Mononuclear cell (primary cell): ENCODE data around the gene BSN. TPM values are rescaled to one million over a fixed set of nuclear protein-coding genes. Genes with fewer than 3 reads are reported as not detected.

Experiments
- H3K27me3 ChIP-seq: 2 replicates; pipeline ENCODE4 v1.6.0; 2011; ENCODE audit warnings: low read length, control low read depth; ENCODE audit not compliant: insufficient read depth
- H3K4me1 ChIP-seq: 2 replicates; pipeline ENCODE4 v1.5.1; 2011; ENCODE audit warnings: mild to moderate bottlenecking, low read length, control low read depth; ENCODE audit not compliant: insufficient read depth
- H3K4me3 ChIP-seq: 2 replicates; pipeline ENCODE4 v1.5.1; 2011; ENCODE audit warnings: mild to moderate bottlenecking, low read length, moderate library complexity
- H3K9me3 ChIP-seq: 2 replicates; pipeline ENCODE4 v1.5.1; 2011; ENCODE audit warnings: low read depth, mild to moderate bottlenecking, control low read depth, low read length
- total RNA-seq: library from RNA; depleted of rRNA; stranded (reverse); fragments of >200 nt; gene quantifications from one replicate; pipeline ENCODE4 v1.2.3, GENCODE V29; 2012

The BSN gene
- total RNA-seq, 1 donor, result under 0.01 TPM

- H3K27me3 ChIP-seq, result no peaks in the 10 kb centered on the region
- H3K4me1 ChIP-seq, result no peaks in the 10 kb centered on the region
- H3K4me3 ChIP-seq, result no peak overlapping the region
- H3K9me3 ChIP-seq, result no peaks in the 10 kb centered on the region
Measured at GRCh38 chr3:49646236-49646635, 92.0 kb downstream of the BSN start.

- H3K4me1 ChIP-seq, result no peaks in the 10 kb centered on the region
- no peaks in the 10 kb centered on the region for H3K9me3 ChIP-seq
- no peak overlapping the region for H3K4me3 ChIP-seq
- H3K27me3 ChIP-seq, result no peaks in the 10 kb centered on the region
Measured at GRCh38 chr3:49647741-49648140, 93.5 kb downstream of the BSN start.

DNA sequence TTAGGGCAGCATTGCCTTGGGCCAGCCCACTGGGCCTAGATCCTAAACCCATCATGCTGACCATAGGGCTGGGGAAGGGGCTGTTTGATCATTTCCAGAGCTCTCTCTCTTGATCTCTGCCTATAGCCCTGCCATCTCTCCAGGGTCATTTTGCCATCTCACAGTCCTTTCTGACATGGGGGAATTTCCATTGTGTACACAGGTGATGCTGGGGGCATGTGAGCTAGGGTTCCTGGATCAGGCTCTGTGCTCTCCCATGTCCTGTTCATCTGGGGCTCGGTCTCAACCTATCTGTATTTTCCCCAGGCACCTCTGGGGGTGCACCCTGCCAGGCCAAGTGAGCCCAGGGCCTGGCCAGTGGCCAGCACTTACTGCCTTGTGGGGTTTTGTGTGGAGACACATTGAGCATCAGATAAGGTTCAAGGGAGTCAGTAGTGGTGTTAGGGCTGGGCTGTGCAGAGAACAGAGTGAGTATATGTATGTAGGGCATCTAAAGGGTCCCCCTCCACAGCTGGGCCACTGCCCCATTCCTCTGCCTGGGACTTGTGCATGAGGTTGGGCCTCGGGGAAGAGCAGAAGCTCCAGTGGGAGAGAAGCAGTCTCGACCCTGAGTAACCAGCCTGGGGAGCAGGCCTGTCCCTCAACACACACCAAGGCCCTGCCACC is 94.2 kb downstream of the BSN start:
- Histone ChIP-seq H3K27me3 (no peaks in the 10 kb centered on the region), H3K9me3 (no peaks in the 10 kb centered on the region), H3K4me1 (no peaks in the 10 kb centered on the region), H3K4me3 (no peak overlapping the region)

- H3K4me3 ChIP-seq, result no peak overlapping the region
- no peaks in the 10 kb centered on the region for H3K9me3 ChIP-seq
- H3K4me1 ChIP-seq, result no peaks in the 10 kb centered on the region
- H3K27me3 ChIP-seq, result no peaks in the 10 kb centered on the region
Measured at GRCh38 chr3:49649576-49649975, 95.3 kb downstream of the BSN start.

DNA sequence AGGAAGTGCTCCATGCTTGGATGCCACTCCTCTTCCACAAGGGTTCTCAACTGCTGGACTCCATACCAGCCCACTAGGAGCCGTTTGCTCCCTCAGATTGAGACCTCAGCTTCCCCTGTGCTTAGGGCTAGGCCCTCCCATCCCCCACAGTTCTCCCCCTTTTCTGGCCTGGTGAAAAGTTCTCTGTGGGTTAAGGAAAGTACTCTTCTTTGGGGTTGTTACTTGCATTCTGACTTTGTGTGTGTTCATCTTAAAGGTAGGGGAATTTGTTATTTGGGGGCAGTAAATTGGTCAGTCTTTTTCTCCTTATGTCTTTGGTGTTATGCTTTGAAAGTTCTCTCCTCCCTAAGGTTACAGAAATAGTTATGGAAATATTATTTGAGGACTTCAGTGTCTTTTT is 95.9 kb downstream of the BSN start:
- no peaks in the 10 kb centered on the region for H3K9me3 ChIP-seq
- no peaks in the 10 kb centered on the region for H3K27me3 ChIP-seq
- H3K4me3 ChIP-seq, result no peak overlapping the region
- H3K4me1 ChIP-seq, result no peaks in the 10 kb centered on the region

DNA sequence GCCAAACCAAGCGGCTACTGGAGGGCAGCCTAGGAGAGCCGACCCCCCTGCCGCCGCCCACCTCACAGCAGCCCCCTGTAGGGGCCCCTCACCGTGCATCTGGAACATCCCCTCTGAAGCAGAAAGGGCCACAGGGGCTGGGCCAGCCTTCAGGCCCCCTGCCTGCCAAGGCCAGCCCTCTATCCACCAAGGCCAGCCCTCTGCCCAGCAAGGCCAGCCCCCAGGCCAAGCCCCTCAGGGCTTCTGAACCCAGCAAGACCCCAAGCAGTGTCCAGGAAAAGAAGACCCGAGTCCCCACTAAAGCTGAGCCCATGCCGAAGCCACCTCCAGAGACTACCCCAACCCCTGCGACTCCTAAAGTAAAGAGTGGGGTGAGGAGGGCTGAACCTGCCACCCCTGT is 96.4 kb downstream of the BSN start:
- Histone ChIP-seq H3K9me3 (no peaks in the 10 kb centered on the region), H3K4me1 (no peaks in the 10 kb centered on the region), H3K4me3 (no peak overlapping the region), H3K27me3 (no peaks in the 10 kb centered on the region)

- Histone ChIP-seq H3K9me3 (no peaks in the 10 kb centered on the region), H3K4me1 (no peaks in the 10 kb centered on the region), H3K4me3 (no peak overlapping the region)
Measured at GRCh38 chr3:49652218-49652902, 98.1 kb downstream of the BSN start.

DNA sequence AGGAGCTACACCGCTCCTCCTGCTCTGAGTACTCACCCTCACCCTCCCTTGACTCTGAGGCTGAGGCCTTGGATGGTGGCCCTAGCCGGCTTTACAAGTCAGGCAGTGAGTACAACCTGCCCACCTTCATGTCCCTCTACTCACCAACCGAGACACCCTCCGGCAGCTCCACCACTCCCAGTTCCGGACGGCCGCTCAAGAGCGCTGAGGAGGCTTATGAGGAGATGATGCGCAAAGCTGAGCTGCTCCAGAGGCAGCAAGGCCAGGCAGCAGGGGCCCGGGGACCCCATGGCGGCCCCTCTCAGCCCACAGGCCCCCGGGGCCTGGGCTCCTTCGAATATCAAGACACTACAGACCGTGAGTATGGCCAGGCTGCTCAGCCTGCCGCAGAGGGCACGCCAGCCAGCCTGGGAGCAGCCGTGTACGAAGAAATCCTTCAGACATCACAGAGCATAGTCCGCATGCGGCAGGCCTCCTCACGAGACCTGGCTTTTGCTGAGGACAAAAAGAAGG is 98.7 kb downstream of the BSN start:
- no peak overlapping the region for H3K4me3 ChIP-seq
- H3K4me1 ChIP-seq, result no peaks in the 10 kb centered on the region
- no peaks in the 10 kb centered on the region for H3K9me3 ChIP-seq
- no peaks in the 10 kb centered on the region for H3K27me3 ChIP-seq

More at GRCh38 chr3:49652218-49652902, 98.1 kb downstream of the BSN start:
- no peaks in the 10 kb centered on the region for H3K27me3 ChIP-seq

DNA sequence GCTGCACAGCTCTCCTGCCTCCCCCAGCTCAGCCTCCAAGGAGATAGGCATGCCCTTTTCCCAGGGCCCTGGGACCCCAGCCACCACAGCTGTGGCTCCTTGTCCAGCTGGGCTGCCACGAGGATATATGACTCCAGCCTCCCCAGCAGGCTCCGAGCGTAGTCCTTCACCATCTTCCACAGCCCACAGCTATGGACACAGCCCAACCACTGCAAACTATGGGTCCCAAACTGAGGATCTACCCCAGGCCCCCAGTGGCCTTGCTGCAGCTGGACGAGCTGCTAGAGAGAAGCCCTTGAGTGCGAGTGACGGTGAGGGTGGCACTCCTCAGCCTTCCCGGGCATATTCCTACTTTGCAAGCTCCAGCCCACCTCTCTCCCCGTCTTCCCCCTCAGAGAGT is 99.3 kb downstream of the BSN start:
- Histone ChIP-seq H3K4me1 (no peaks in the 10 kb centered on the region), H3K9me3 (no peaks in the 10 kb centered on the region), H3K4me3 (no peak overlapping the region), H3K27me3 (no peaks in the 10 kb centered on the region)

DNA sequence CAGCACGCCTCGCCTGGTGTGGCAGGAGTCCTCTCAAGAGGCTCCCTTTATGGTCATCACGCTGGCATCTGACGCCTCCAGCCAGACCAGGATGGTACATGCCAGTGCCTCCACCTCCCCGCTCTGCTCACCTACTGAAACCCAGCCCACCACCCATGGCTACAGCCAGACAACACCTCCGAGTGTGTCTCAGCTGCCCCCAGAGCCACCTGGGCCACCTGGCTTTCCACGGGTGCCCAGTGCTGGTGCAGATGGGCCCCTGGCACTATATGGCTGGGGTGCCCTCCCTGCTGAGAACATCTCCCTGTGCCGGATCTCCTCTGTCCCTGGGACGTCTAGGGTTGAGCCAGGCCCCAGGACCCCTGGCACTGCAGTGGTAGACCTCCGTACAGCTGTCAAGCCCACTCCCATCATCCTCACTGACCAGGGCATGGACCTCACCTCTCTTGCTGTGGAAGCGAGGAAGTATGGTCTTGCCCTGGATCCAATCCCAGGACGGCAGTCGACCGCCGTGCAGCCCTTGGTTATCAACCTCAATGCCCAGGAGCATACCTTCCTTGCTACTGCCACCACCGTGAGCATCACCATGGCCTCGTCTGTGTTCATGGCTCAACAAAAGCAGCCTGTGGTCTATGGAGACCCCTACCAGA is 100.0 kb downstream of the BSN start:
- Histone ChIP-seq H3K27me3 (no peaks in the 10 kb centered on the region), H3K4me1 (no peaks in the 10 kb centered on the region), H3K9me3 (no peaks in the 10 kb centered on the region), H3K4me3 (no peak overlapping the region)

GRCh38 chr3:49654955-49655556 is 100.8 kb downstream of the BSN start:
- Histone ChIP-seq H3K27me3 (no peaks in the 10 kb centered on the region), H3K4me3 (no peak overlapping the region), H3K9me3 (no peaks in the 10 kb centered on the region), H3K4me1 (no peaks in the 10 kb centered on the region)

GRCh38 chr3:49655731-49656285 is 101.5 kb downstream of the BSN start:
- no peak overlapping the region for H3K4me3 ChIP-seq
- no peaks in the 10 kb centered on the region for H3K4me1 ChIP-seq

GRCh38 chr3:49656541-49657112 is 102.3 kb downstream of the BSN start:
- no peak overlapping the region for H3K4me3 ChIP-seq
- H3K27me3 ChIP-seq, result no peaks in the 10 kb centered on the region
- no peaks in the 10 kb centered on the region for H3K4me1 ChIP-seq
- no peaks in the 10 kb centered on the region for H3K9me3 ChIP-seq

More at GRCh38 chr3:49655731-49656285, 101.5 kb downstream of the BSN start:
- H3K9me3 ChIP-seq, result no peaks in the 10 kb centered on the region
- H3K27me3 ChIP-seq, result no peaks in the 10 kb centered on the region

DNA sequence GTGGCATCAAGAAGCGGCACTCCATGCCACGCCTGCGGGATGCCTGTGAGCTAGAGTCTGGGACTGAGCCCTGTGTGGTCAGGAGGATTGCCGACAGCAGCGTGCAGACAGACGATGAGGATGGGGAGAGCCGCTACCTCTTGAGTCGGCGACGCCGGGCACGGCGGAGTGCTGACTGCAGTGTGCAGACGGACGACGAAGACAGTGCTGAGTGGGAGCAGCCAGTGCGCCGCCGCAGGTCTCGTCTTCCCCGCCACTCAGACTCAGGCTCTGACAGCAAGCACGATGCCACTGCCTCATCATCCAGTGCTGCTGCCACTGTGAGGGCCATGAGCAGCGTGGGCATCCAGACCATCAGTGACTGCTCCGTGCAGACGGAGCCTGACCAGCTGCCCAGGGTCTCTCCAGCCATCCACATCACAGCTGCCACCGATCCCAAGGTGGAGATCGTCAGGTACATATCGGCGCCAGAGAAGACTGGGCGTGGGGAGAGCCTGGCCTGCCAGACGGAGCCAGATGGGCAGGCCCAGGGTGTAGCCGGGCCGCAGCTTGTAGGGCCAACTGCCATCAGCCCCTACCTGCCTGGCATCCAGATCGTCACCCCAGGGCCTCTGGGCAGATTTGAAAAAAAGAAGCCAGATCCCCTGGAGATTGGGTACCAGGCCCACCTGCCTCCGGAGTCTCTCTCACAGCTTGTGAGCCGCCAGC is 103.1 kb downstream of the BSN start:
- no peak overlapping the region for H3K4me3 ChIP-seq
- H3K4me1 ChIP-seq, result no peaks in the 10 kb centered on the region
- no peaks in the 10 kb centered on the region for H3K9me3 ChIP-seq
- no peaks in the 10 kb centered on the region for H3K27me3 ChIP-seq
